GM12878 (cell line): ENCODE measurements around the gene ATOSA.

Source experiments
- BACH1 ChIP-seq: fragments of 450-650 bp; IDR thresholded peaks from 2 replicates; pipeline ENCODE4 v1.6.1; 2017; ENCODE audit warnings: mild to moderate bottlenecking, borderline replicate concordance
- BRCA1 ChIP-seq: IDR thresholded peaks from 2 replicates; pipeline ENCODE4 v1.6.1; 2011; ENCODE audit warnings: low read depth, low read length, improper control_type of control experiment
- EP300 ChIP-seq, 2 experiments: fragments of 150-350 bp in 1 of 2; IDR thresholded peaks; 2 replicates each; pipeline ENCODE4 v1.6.1; 2011 to 2012; ENCODE audit warnings: low read depth in 2 of 2, low read length in 2 of 2, borderline replicate concordance in 1 of 2, improper control_type of control experiment in 1 of 2, inconsistent platforms in 1 of 2; ENCODE audit not compliant: control insufficient read depth in 1 of 2
- NFYA ChIP-seq: IDR thresholded peaks from 2 replicates; pipeline ENCODE4 v1.6.1; 2011; ENCODE audit warnings: low read depth, mild to moderate bottlenecking, low read length, improper control_type of control experiment, borderline replicate concordance
- RCOR1 ChIP-seq: conservative IDR thresholded peaks from 2 replicates; pipeline ENCODE4 v1.6.1; 2012; ENCODE audit warnings: low read depth, low read length, improper control_type of control experiment
- REST ChIP-seq: IDR thresholded peaks from 2 replicates; pipeline ENCODE4 v1.6.1; 2012; ENCODE audit warnings: mild to moderate bottlenecking, low read depth, low read length
- SMARCA5 ChIP-seq: fragments of 450-650 bp; IDR thresholded peaks from 2 replicates; pipeline ENCODE4 v1.6.1; 2017; ENCODE audit warnings: mild to moderate bottlenecking

- TF ChIP-seq BACH1, result no peak
- TF ChIP-seq REST, result no peak
- no peak for TF ChIP-seq NFYA
- no peak for TF ChIP-seq BRCA1
- no peak for TF ChIP-seq EP300 (IDR thresholded peaks at IDR 0.05; ENCODE audit: borderline replicate concordance in 1 of 2, control insufficient read depth in 1 of 2, low read depth in 2 of 2, low read length in 2 of 2)
- no peak for TF ChIP-seq SMARCA5
- TF ChIP-seq RCOR1, result no peak
Observed at GRCh38 chr15:52673734-52674133, 5.5 kb downstream of the ATOSA start.
